ENCODE data around the gene SLC4A4.

The SLC4A4 gene

GRCh38 chr4:71566856-71567255 is 228.0 kb downstream of the SLC4A4 start:
- TF ChIP-seq TAF1 (IDR thresholded peaks at IDR 0.05; ENCODE audit: low read depth), result no peak
- no peak for TF ChIP-seq CREB1 (IDR thresholded peaks at IDR 0.05; ENCODE audit: low read depth)
- TF ChIP-seq ZBTB7A (IDR thresholded peaks at IDR 0.05; ENCODE audit: low read depth), result no peak
- no peak for TF ChIP-seq NFIC (IDR thresholded peaks at IDR 0.05)
- TF ChIP-seq MAX (IDR thresholded peaks at IDR 0.05), result no peak
- TF ChIP-seq TCF12 (IDR thresholded peaks at IDR 0.05; ENCODE audit: low read depth), result no peak
- TF ChIP-seq FOXM1 (IDR thresholded peaks at IDR 0.05; ENCODE audit: borderline replicate concordance, low read depth), result no peak
- no peak for TF ChIP-seq RAD21 (IDR thresholded peaks at IDR 0.05; ENCODE audit: low read depth)
- TF ChIP-seq CEBPB (IDR thresholded peaks at IDR 0.05), result no peak
- TF ChIP-seq TEAD4 (IDR thresholded peaks at IDR 0.05), result no peak
- no peak for TF ChIP-seq EP300 (IDR thresholded peaks at IDR 0.05; ENCODE audit: borderline replicate concordance)

- TF ChIP-seq CEBPB (IDR thresholded peaks at IDR 0.05), result no peak
- TF ChIP-seq CREB1 (IDR thresholded peaks at IDR 0.05; ENCODE audit: low read depth), result no peak
- TF ChIP-seq USF1 (IDR thresholded peaks at IDR 0.05), result no peak
- TF ChIP-seq FOXM1 (IDR thresholded peaks at IDR 0.05; ENCODE audit: borderline replicate concordance, low read depth), result no peak
- no peak for TF ChIP-seq EP300 (IDR thresholded peaks at IDR 0.05; ENCODE audit: borderline replicate concordance)
- no peak for TF ChIP-seq TAF1 (IDR thresholded peaks at IDR 0.05; ENCODE audit: low read depth)
- no peak for TF ChIP-seq NFIC (IDR thresholded peaks at IDR 0.05)
Observed at GRCh38 chr4:71568131-71568530, 229.3 kb downstream of the SLC4A4 start.

- TF ChIP-seq TEAD4 (IDR thresholded peaks at IDR 0.05) (no peak), MAX (IDR thresholded peaks at IDR 0.05) (no peak), CREB1 (IDR thresholded peaks at IDR 0.05; ENCODE audit: low read depth) (no peak)
Observed at GRCh38 chr4:71570492-71570891, 231.7 kb downstream of the SLC4A4 start.

GRCh38 chr4:71571346-71571745 is 232.5 kb downstream of the SLC4A4 start:
- TF ChIP-seq ZBTB7A (IDR thresholded peaks at IDR 0.05; ENCODE audit: low read depth) (no peak), TEAD4 (IDR thresholded peaks at IDR 0.05) (no peak), MAX (IDR thresholded peaks at IDR 0.05) (no peak), CEBPB (IDR thresholded peaks at IDR 0.05) (no peak), CREB1 (IDR thresholded peaks at IDR 0.05; ENCODE audit: low read depth) (no peak), NFIC (IDR thresholded peaks at IDR 0.05) (no peak), RAD21 (IDR thresholded peaks at IDR 0.05; ENCODE audit: low read depth) (no peak), EP300 (IDR thresholded peaks at IDR 0.05; ENCODE audit: borderline replicate concordance) (no peak), USF1 (IDR thresholded peaks at IDR 0.05) (no peak), FOXM1 (IDR thresholded peaks at IDR 0.05; ENCODE audit: borderline replicate concordance, low read depth) (no peak), TCF12 (IDR thresholded peaks at IDR 0.05; ENCODE audit: low read depth) (no peak), YY1 (IDR thresholded peaks at IDR 0.05; ENCODE audit: low read depth) (no peak), EGR1 (IDR thresholded peaks at IDR 0.05) (no peak)

- no peak for TF ChIP-seq YY1 (IDR thresholded peaks at IDR 0.05; ENCODE audit: low read depth)
- no peak for TF ChIP-seq NFIC (IDR thresholded peaks at IDR 0.05)
Observed at GRCh38 chr4:71583971-71584370, 245.2 kb downstream of the SLC4A4 start.

GRCh38 chr4:71584585-71584984 is 245.8 kb downstream of the SLC4A4 start:
- TF ChIP-seq RAD21 (IDR thresholded peaks at IDR 0.05; ENCODE audit: low read depth) (no peak), MAX (IDR thresholded peaks at IDR 0.05) (no peak), YY1 (IDR thresholded peaks at IDR 0.05; ENCODE audit: low read depth) (no peak), ZBTB7A (IDR thresholded peaks at IDR 0.05; ENCODE audit: low read depth) (no peak), TAF1 (IDR thresholded peaks at IDR 0.05; ENCODE audit: low read depth) (no peak), EP300 (IDR thresholded peaks at IDR 0.05; ENCODE audit: borderline replicate concordance) (no peak), TEAD4 (IDR thresholded peaks at IDR 0.05) (no peak), USF1 (IDR thresholded peaks at IDR 0.05) (no peak)

- TF ChIP-seq EGR1 (IDR thresholded peaks at IDR 0.05) (no peak), TAF1 (IDR thresholded peaks at IDR 0.05; ENCODE audit: low read depth) (no peak), YY1 (IDR thresholded peaks at IDR 0.05; ENCODE audit: low read depth) (no peak), CEBPB (IDR thresholded peaks at IDR 0.05) (no peak), RAD21 (IDR thresholded peaks at IDR 0.05; ENCODE audit: low read depth) (no peak), NFIC (IDR thresholded peaks at IDR 0.05) (no peak), TCF12 (IDR thresholded peaks at IDR 0.05; ENCODE audit: low read depth) (no peak), FOXM1 (IDR thresholded peaks at IDR 0.05; ENCODE audit: borderline replicate concordance, low read depth) (no peak)
Observed at GRCh38 chr4:71586087-71586763, 247.4 kb downstream of the SLC4A4 start.

- TF ChIP-seq USF1 (IDR thresholded peaks at IDR 0.05) (no peak), ZBTB7A (IDR thresholded peaks at IDR 0.05; ENCODE audit: low read depth) (no peak), YY1 (IDR thresholded peaks at IDR 0.05; ENCODE audit: low read depth) (no peak), NFIC (IDR thresholded peaks at IDR 0.05) (no peak), TCF12 (IDR thresholded peaks at IDR 0.05; ENCODE audit: low read depth) (no peak), RAD21 (IDR thresholded peaks at IDR 0.05; ENCODE audit: low read depth) (no peak), EGR1 (IDR thresholded peaks at IDR 0.05) (no peak), REST (IDR thresholded peaks at IDR 0.05; ENCODE audit: low read depth) (no peak), CREB1 (IDR thresholded peaks at IDR 0.05; ENCODE audit: low read depth) (no peak)
Observed at GRCh38 chr4:71587995-71588394, 249.2 kb downstream of the SLC4A4 start.
